ENCODE measurements around the gene SCAANT1.

Gene SCAANT1

DNA sequence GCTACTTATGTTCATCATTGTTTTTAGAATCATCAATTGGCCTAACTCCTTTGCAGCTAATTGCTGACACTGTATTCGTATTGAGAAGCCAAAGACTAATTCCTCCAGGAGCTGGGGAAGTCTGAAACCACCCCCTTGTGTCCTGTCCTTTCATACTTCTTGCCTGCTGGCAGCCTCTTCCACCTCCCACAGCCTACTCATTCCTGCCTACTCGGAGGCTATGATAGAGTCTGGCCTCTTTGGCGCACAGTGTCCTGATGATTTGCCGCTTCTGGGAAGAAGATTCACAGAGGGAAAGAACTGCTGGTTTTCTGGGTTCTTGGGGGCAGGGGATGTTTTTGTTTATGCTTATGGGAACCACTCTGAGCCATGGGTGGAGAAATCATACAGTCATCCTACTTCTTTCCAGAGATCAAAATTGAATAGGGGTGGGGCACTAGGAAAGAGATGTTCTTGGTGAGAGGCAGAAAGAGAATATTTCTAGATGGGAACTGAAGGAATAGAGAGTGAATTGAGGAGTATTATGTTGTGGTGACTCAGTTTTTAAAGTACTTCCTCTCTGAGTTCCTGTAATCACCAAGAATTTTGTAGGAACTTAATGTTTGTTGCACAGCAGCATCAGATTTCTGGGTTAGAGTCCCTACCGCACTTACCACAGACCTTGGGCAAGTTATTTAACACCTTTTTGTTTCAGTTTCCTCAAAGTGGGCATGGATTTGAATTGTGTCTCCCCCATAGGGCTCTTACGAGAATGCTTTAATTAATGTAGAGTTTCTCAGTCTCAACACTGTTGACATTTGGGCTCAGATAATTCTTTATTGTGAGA is 22.1 kb upstream of the SCAANT1 start:
- Histone ChIP-seq H3K36me3 (replicated peaks; ENCODE audit: low read depth, low read length) (peaks cover 31% of the 10 kb centered on the region), H3K27ac (ENCODE audit: low read length) (peak overlapping the region; percentile 88), H3K27me3 (ENCODE audit: low read depth, low read length) (no peaks in the 10 kb centered on the region), H3K4me2 (ENCODE audit: low read length) (peak overlapping the region; percentile 66), H3K9ac (ENCODE audit: low read length) (no peak overlapping the region), H3K4me3 (ENCODE audit: low read length) (peak overlapping the region; percentile 35), H3K9me3 (ENCODE audit: insufficient read depth, low read length) (no peaks in the 10 kb centered on the region), H3K4me1 (ENCODE audit: low read length) (peaks cover 78% of the 10 kb centered on the region), H4K20me1 (ENCODE audit: insufficient read depth, low read length) (peaks cover 47% of the 10 kb centered on the region), H3K79me2 (ENCODE audit: low read length) (peaks cover 88% of the 10 kb centered on the region), H2AFZ (ENCODE audit: low read depth, low read length) (no peak overlapping the region)
- no peak for TF ChIP-seq EZH2phosphoT487 (IDR thresholded peaks at IDR 0.05; ENCODE audit: low read depth)
- TF ChIP-seq, protein P1, sequence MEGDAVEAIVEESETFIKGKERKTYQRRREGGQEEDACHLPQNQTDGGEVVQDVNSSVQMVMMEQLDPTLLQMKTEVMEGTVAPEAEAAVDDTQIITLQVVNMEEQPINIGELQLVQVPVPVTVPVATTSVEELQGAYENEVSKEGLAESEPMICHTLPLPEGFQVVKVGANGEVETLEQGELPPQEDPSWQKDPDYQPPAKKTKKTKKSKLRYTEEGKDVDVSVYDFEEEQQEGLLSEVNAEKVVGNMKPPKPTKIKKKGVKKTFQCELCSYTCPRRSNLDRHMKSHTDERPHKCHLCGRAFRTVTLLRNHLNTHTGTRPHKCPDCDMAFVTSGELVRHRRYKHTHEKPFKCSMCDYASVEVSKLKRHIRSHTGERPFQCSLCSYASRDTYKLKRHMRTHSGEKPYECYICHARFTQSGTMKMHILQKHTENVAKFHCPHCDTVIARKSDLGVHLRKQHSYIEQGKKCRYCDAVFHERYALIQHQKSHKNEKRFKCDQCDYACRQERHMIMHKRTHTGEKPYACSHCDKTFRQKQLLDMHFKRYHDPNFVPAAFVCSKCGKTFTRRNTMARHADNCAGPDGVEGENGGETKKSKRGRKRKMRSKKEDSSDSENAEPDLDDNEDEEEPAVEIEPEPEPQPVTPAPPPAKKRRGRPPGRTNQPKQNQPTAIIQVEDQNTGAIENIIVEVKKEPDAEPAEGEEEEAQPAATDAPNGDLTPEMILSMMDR (IDR thresholded peaks at IDR 0.05; ENCODE audit: low read depth, low read length) = no peak

GRCh38 chr3:63933459-63933858 is 21.3 kb upstream of the SCAANT1 start:
- peaks cover 87% of the 10 kb centered on the region for H3K79me2 ChIP-seq (ENCODE audit: low read length)
- peaks cover 75% of the 10 kb centered on the region for H3K4me1 ChIP-seq (ENCODE audit: low read length)
- TF ChIP-seq, protein P1 (IDR thresholded peaks at IDR 0.05; ENCODE audit: low read depth, low read length) = no peak
- no peak for TF ChIP-seq EZH2phosphoT487 (IDR thresholded peaks at IDR 0.05; ENCODE audit: low read depth)
- H3K36me3 ChIP-seq (replicated peaks; ENCODE audit: low read depth, low read length) = peaks cover 35% of the 10 kb centered on the region
- peaks cover 44% of the 10 kb centered on the region for H4K20me1 ChIP-seq (ENCODE audit: insufficient read depth, low read length)
- peak overlapping the region; percentile 66 for H3K4me2 ChIP-seq (ENCODE audit: low read length)
- no peaks in the 10 kb centered on the region for H3K27me3 ChIP-seq (ENCODE audit: low read depth, low read length)
- H2AFZ ChIP-seq (ENCODE audit: low read depth, low read length) = no peak overlapping the region
- H3K27ac ChIP-seq (ENCODE audit: low read length) = peak overlapping the region; percentile 88
- H3K4me3 ChIP-seq (ENCODE audit: low read length) = peak overlapping the region; percentile 35
- H3K9me3 ChIP-seq (ENCODE audit: insufficient read depth, low read length) = no peaks in the 10 kb centered on the region
- peak overlapping the region; percentile 46 for H3K9ac ChIP-seq (ENCODE audit: low read length)

DNA sequence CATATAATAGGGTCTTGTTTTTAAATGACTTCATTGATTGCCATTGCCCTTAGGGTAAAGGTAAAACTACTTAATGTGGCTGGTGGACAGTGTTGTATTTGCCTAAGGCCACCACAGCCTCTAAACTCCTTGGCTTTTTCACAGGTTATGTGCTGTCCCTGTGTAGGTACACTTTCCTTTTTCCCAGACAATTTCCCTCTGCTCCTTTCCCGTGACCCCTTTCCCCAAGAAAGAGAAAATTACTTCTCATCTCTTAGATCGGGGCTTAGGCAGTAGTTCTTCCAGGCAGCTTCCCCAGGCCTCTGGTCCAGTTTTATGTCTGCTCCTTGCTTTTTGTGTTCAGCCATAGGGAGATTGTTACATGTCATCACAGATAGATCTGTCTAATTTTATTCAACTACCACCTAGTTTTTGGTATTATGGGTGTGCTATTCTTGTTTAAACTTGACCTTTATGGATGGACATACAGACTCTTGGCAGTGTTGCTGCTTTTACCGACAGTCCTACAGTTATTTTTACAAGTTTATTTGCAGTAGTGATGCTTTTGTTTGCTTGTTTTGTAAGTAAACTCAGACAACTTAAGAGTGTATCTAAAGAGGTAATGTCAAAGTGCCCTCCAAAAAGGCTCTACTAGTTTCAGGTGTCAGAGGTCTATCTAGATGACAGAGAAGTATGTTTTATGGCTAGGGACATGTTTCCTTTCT is 20.5 kb upstream of the SCAANT1 start:
- Histone ChIP-seq H3K9me3 (ENCODE audit: insufficient read depth, low read length) (no peaks in the 10 kb centered on the region), H3K36me3 (replicated peaks; ENCODE audit: low read depth, low read length) (peaks cover 36% of the 10 kb centered on the region), H2AFZ (ENCODE audit: low read depth, low read length) (no peak overlapping the region), H3K79me2 (ENCODE audit: low read length) (peaks cover 91% of the 10 kb centered on the region), H3K9ac (ENCODE audit: low read length) (peak overlapping the region; percentile 46), H3K4me2 (ENCODE audit: low read length) (peak overlapping the region; percentile 66), H4K20me1 (ENCODE audit: insufficient read depth, low read length) (peaks cover 38% of the 10 kb centered on the region), H3K4me1 (ENCODE audit: low read length) (peaks cover 75% of the 10 kb centered on the region), H3K27me3 (ENCODE audit: low read depth, low read length) (no peaks in the 10 kb centered on the region), H3K27ac (ENCODE audit: low read length) (peak overlapping the region; percentile 88), H3K4me3 (ENCODE audit: low read length) (peak overlapping the region; percentile 32)
- TF ChIP-seq, protein P1 (IDR thresholded peaks at IDR 0.05; ENCODE audit: low read depth, low read length) = no peak
- no peak for TF ChIP-seq EZH2phosphoT487 (IDR thresholded peaks at IDR 0.05; ENCODE audit: low read depth)

DNA sequence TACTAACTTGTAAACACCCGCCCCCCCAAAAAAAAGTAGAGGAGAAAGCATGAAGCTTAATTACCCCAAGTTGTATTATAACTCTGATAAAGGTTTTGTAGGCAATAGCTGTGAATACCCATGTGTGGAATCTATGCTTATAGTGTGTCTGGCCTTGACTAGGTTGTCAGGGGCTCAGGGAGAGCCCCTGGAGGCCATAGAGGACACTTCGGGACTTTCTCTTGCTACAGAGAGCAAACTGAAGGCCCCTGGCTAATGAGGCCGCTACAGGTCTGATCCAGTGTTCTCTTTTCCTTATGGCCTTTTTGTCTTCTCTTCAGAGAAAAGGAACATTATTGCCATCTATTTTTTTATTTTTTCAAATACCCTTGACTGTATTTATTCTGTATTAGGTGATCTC is 19.1 kb upstream of the SCAANT1 start:
- H3K79me2 ChIP-seq (ENCODE audit: low read length) = peaks cover 87% of the 10 kb centered on the region
- peaks cover 41% of the 10 kb centered on the region for H3K36me3 ChIP-seq (replicated peaks; ENCODE audit: low read depth, low read length)
- no peak overlapping the region for H3K4me2 ChIP-seq (ENCODE audit: low read length)
- peaks cover 35% of the 10 kb centered on the region for H4K20me1 ChIP-seq (ENCODE audit: insufficient read depth, low read length)
- no peak overlapping the region for H3K9ac ChIP-seq (ENCODE audit: low read length)
- no peaks in the 10 kb centered on the region for H3K9me3 ChIP-seq (ENCODE audit: insufficient read depth, low read length)
- H3K4me3 ChIP-seq (ENCODE audit: low read length) = no peak overlapping the region
- peaks cover 73% of the 10 kb centered on the region for H3K4me1 ChIP-seq (ENCODE audit: low read length)
- TF ChIP-seq, protein P1 (IDR thresholded peaks at IDR 0.05; ENCODE audit: low read depth, low read length) = no peak
- TF ChIP-seq EZH2phosphoT487 (IDR thresholded peaks at IDR 0.05; ENCODE audit: low read depth) = no peak
- no peaks in the 10 kb centered on the region for H3K27me3 ChIP-seq (ENCODE audit: low read depth, low read length)
- H2AFZ ChIP-seq (ENCODE audit: low read depth, low read length) = no peak overlapping the region
- no peak overlapping the region for H3K27ac ChIP-seq (ENCODE audit: low read length)
